HepG2 (cell line): ENCODE measurements around the gene RAB2B. TPM values are rescaled to one million over a fixed set of nuclear protein-coding genes. Genes with fewer than 3 reads are reported as not detected.

Experiments used
- CBFB ChIP-seq: sonication (generic); formaldehyde crosslinking; IDR thresholded peaks from 2 replicates; pipeline ENCODE4 v1.4.0; 2020; ENCODE audit warnings: missing genetic modification reagents
- CENPT ChIP-seq: sonication (generic); formaldehyde crosslinking; IDR thresholded peaks from 2 replicates; pipeline ENCODE4 v1.8.0; 2022; ENCODE audit warnings: low read depth, mild to moderate bottlenecking, moderate library complexity, missing genetic modification reagents
- CREM ChIP-seq, 2 experiments: sonication (generic) in 1 of 2; formaldehyde crosslinking in 1 of 2; IDR thresholded peaks; 2 replicates each; pipeline versions ENCODE4 v1.4.0 to v1.6.1; 2016 to 2020; ENCODE audit warnings: antibody characterized with exemption in 1 of 2, mild to moderate bottlenecking in 1 of 2, missing genetic modification reagents in 1 of 2
- RARA ChIP-seq: IDR thresholded peaks from 2 replicates; pipeline ENCODE4 v1.6.1; 2016; ENCODE audit warnings: missing genetic modification reagents, missing compliant biosample characterization
- ZNF12 ChIP-seq: sonication (generic); formaldehyde crosslinking; IDR thresholded peaks from 2 replicates; pipeline ENCODE4 v1.5.0; 2020; ENCODE audit warnings: missing genetic modification reagents
- ZNF781 ChIP-seq: sonication (generic); formaldehyde crosslinking; IDR thresholded peaks from 2 replicates; pipeline ENCODE4 v1.5.1; 2020; ENCODE audit warnings: borderline replicate concordance, mild to moderate bottlenecking, missing genetic modification reagents; ENCODE audit errors: not compliant biosample characterization
- ZNF816 ChIP-seq: sonication (generic); formaldehyde crosslinking; IDR thresholded peaks from 2 replicates; pipeline ENCODE4 v1.8.0; 2022; ENCODE audit warnings: missing genetic modification reagents, mild to moderate bottlenecking, borderline replicate concordance
- polyA plus RNA-seq, 8 experiments: library from polyadenylated mRNA; depleted of rRNA in 3 of 8; stranded (reverse) in 7 of 8; unstranded in 1 of 8; fragments of >200 nt; fragmentation: Illumina TruSeq in 4 of 8; extraction: Trizol in 4 of 8; gene quantifications; 2 replicates each; pipeline versions ENCODE4 v1.2.1 to v1.2.3, GENCODE V29; 2011 to 2016; ENCODE audit warnings: low read depth in 4 of 8, missing spikeins in 1 of 8, mixed read lengths in 1 of 8; ENCODE audit not compliant: insufficient read depth in 1 of 8
- total RNA-seq, 5 experiments: library from RNA; depleted of rRNA; stranded (reverse); fragments of >200 nt; fragmentation: Illumina TruSeq; extraction: Trizol; gene quantifications; 2 replicates each; pipeline ENCODE4 v1.2.3, GENCODE V29; 2016; ENCODE audit warnings: low read depth in 1 of 5
- TF ChIP-seq, protein P1 (sequence below): sonication (generic); formaldehyde crosslinking; IDR thresholded peaks from 2 replicates; pipeline ENCODE4 v1.4.0; 2020; ENCODE audit warnings: mild to moderate bottlenecking, missing genetic modification reagents, borderline replicate concordance
- TF ChIP-seq, protein P2 (sequence below): IDR thresholded peaks from 2 replicates; pipeline ENCODE4 v1.6.1; 2016; ENCODE audit warnings: missing genetic modification reagents, missing compliant biosample characterization
- TF ChIP-seq, protein P3 (sequence below): sonication (generic); formaldehyde crosslinking; IDR thresholded peaks from 2 replicates; pipeline ENCODE4 v1.4.0; 2020; ENCODE audit warnings: missing genetic modification reagents

The RAB2B gene
- total and polyA plus RNA-seq, 2 of the 13 experiments (the other 11 are each of a cell fraction or from before 2014, with no cell fraction given): 36.0 to 60.6 TPM

DNA sequence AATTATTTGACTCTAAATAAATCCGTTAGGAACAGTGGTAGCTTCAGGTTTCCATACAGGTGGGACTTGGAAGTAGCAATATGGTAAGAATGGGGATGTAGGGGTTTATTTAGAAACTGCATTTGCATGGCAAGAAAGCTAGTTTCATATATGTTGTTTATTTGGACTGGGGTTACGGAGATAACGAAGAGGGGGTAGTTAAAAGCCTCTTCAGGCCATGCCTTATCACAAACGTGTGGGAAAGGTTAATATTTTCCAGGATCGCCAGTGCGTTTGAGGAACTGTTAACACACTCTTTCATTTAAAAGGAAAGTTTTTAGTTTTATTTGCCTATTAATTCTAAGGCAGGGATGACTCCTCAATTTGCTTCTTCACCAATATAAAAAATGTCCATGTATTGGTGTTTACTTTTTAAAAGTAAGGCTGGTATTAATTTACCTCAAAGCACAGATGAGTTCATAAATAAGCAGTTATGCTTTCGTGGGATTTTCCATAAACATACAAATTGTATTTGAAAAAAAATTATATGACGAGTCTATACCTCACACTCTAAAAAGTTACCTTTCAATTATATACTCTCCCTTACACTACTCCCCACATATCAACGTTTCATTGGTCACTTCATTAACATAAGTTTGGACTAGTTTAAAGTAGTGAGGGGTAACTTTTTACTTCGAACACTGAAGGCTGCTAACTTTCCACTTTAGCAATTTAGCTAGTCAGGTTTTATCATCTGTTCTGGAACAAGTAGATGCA lies 814 bp downstream of the RAB2B start (continued):
- no peak for TF ChIP-seq ZNF12 (CRISPR knock-in tag)
- no peak for TF ChIP-seq CBFB (CRISPR knock-in tag)
- TF ChIP-seq, protein P1, sequence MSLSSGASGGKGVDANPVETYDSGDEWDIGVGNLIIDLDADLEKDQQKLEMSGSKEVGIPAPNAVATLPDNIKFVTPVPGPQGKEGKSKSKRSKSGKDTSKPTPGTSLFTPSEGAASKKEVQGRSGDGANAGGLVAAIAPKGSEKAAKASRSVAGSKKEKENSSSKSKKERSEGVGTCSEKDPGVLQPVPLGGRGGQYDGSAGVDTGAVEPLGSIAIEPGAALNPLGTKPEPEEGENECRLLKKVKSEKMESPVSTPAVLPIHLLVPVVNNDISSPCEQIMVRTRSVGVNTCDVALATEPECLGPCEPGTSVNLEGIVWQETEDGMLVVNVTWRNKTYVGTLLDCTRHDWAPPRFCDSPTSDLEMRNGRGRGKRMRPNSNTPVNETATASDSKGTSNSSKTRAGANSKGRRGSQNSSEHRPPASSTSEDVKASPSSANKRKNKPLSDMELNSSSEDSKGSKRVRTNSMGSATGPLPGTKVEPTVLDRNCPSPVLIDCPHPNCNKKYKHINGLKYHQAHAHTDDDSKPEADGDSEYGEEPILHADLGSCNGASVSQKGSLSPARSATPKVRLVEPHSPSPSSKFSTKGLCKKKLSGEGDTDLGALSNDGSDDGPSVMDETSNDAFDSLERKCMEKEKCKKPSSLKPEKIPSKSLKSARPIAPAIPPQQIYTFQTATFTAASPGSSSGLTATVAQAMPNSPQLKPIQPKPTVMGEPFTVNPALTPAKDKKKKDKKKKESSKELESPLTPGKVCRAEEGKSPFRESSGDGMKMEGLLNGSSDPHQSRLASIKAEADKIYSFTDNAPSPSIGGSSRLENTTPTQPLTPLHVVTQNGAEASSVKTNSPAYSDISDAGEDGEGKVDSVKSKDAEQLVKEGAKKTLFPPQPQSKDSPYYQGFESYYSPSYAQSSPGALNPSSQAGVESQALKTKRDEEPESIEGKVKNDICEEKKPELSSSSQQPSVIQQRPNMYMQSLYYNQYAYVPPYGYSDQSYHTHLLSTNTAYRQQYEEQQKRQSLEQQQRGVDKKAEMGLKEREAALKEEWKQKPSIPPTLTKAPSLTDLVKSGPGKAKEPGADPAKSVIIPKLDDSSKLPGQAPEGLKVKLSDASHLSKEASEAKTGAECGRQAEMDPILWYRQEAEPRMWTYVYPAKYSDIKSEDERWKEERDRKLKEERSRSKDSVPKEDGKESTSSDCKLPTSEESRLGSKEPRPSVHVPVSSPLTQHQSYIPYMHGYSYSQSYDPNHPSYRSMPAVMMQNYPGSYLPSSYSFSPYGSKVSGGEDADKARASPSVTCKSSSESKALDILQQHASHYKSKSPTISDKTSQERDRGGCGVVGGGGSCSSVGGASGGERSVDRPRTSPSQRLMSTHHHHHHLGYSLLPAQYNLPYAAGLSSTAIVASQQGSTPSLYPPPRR (CRISPR knock-in tag): no peak
- TF ChIP-seq, protein P2, sequence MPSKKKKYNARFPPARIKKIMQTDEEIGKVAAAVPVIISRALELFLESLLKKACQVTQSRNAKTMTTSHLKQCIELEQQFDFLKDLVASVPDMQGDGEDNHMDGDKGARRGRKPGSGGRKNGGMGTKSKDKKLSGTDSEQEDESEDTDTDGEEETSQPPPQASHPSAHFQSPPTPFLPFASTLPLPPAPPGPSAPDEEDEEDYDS (CRISPR knock-in tag): peak; percentile 72
- TF ChIP-seq CREM (IDR thresholded peaks at IDR 0.05): no peak
- no peak for TF ChIP-seq CREM (CRISPR knock-in tag; IDR thresholded peaks at IDR 0.05)
- TF ChIP-seq, protein P3, sequence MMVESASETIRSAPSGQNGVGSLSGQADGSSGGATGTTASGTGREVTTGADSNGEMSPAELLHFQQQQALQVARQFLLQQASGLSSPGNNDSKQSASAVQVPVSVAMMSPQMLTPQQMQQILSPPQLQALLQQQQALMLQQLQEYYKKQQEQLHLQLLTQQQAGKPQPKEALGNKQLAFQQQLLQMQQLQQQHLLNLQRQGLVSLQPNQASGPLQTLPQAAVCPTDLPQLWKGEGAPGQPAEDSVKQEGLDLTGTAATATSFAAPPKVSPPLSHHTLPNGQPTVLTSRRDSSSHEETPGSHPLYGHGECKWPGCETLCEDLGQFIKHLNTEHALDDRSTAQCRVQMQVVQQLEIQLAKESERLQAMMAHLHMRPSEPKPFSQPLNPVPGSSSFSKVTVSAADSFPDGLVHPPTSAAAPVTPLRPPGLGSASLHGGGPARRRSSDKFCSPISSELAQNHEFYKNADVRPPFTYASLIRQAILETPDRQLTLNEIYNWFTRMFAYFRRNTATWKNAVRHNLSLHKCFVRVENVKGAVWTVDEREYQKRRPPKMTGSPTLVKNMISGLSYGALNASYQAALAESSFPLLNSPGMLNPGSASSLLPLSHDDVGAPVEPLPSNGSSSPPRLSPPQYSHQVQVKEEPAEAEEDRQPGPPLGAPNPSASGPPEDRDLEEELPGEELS (CRISPR knock-in tag): peak; percentile 58; the same call in 1 of the 2 replicates
- TF ChIP-seq ZNF781 (CRISPR knock-in tag): peak; percentile 7
- TF ChIP-seq CENPT: no peak
- peak; percentile 41; the same call in 1 of the 2 replicates for TF ChIP-seq ZNF816 (CRISPR knock-in tag)
- TF ChIP-seq RARA (CRISPR knock-in tag): peak; percentile 22; the same call in 1 of the 2 replicates
